Cardiac muscle cell (in vitro differentiated cells and primary cell): ENCODE data around the gene PPP1R10. TPM values are rescaled to one million over a fixed set of nuclear protein-coding genes. Genes with fewer than 3 reads are reported as not detected.
"Not testable (repeated sequence)": the region's sequence is repeated elsewhere in the genome, so short reads cannot be mapped to it uniquely, and the experiment has no call there.

Experiments
- DNase-seq, 2 donors: peaks; one replicate each; pipeline versions ENCODE4 v3.0.0 to v3.0.0-alpha.2; 2010 to 2017; ENCODE audit warnings: low read depth in 1 of 2, low spot score in 1 of 2
- H3K27ac ChIP-seq: fragments of 200-600 bp; sonication (generic); 2 replicates; pipeline ENCODE4 v1.5.1; 2016
- H3K27me3 ChIP-seq: fragments of 200-600 bp; sonication (generic); 2 replicates; pipeline ENCODE4 v1.6.0; 2016; ENCODE audit warnings: control low read depth
- H3K36me3 ChIP-seq: fragments of 200-600 bp; sonication (generic); 2 replicates; pipeline ENCODE4 v1.5.1; 2016; ENCODE audit warnings: control low read depth
- H3K4me1 ChIP-seq: fragments of 200-600 bp; sonication (generic); 2 replicates; pipeline ENCODE4 v1.8.1; 2017; ENCODE audit warnings: low read depth, mild to moderate bottlenecking, mixed run types
- H3K4me3 ChIP-seq: fragments of 200-600 bp; sonication (generic); 2 replicates; pipeline ENCODE4 v1.5.1; 2016; ENCODE audit warnings: mild to moderate bottlenecking
- H3K9me3 ChIP-seq: fragments of 200-600 bp; sonication (generic); 2 replicates; pipeline ENCODE4 v1.5.1; 2017; ENCODE audit warnings: low read depth, mild to moderate bottlenecking, control low read depth
- CTCF ChIP-seq: IDR thresholded peaks from 2 replicates; pipeline ENCODE4 v1.5.1; 2012; ENCODE audit warnings: low read depth, mild to moderate bottlenecking, low read length
- polyA plus RNA-seq: library from polyadenylated mRNA; unstranded; fragments of >200 nt; fragmentation: Nextera tagmentation; extraction: Ambion mirVana; gene quantifications from 2 replicates; pipeline ENCODE4 v1.2.1, GENCODE V29; 2016
- total RNA-seq: library from RNA; depleted of rRNA; stranded (reverse); fragments of >200 nt; gene quantifications from 2 replicates; pipeline ENCODE4 v1.2.3, GENCODE V29; 2016

The PPP1R10 gene
- total and polyA plus RNA-seq, 2 experiments from 2014 or later, result 42.4 to 65.6 TPM

DNA sequence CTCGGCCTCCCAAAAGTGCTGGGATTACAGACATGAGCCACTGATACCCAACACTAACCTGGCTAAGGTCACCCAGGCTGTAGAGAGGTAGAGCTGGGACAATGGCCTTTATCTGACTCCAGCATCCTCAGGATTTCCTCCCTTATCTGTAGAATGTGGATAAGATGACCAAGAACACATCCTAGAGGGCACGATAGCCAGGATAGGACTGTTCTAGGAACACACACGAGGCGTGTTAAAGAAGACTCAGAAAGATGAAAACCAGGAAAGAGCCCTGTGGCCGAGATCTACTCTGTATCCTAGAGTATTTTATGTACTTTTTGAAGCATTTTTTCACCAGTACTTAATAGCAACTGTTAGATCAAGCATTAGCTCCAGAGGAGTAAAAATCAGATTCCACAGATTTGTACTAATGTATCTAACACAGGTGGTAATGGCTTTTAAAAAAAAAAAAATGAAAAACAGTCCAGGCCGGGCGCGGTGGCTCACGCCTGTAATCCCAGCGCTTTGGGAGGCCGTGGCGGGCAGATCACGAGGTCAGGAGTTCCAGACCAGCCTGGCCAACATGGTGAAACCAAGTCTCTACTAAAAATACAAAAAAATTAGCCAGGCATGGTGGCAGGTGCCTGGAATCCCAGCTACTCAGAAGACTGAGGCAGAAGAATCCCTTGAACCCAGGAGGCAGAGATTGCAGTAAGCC lies 17.3 kb downstream of the PPP1R10 start:
- DNase-seq, result no peak
- peak overlapping the region; percentile 59 for H3K27ac ChIP-seq

GRCh38 chr6:30598912-30599624 lies 18.0 kb downstream of the PPP1R10 start:
- Histone ChIP-seq H3K4me1 (no peaks in the 10 kb centered on the region), H3K9me3 (no peaks in the 10 kb centered on the region), H3K36me3 (peaks cover 34% of the 10 kb centered on the region), H3K27ac (peak overlapping the region; percentile 62), H3K27me3 (no peaks in the 10 kb centered on the region), H3K4me3 (no peak overlapping the region)
- DNase-seq, result no peak
- TF ChIP-seq CTCF, result no peak

More for the DNA sequence above, 17.3 kb downstream of the PPP1R10 start:
- H3K9me3 ChIP-seq, result no peaks in the 10 kb centered on the region
- no peaks in the 10 kb centered on the region for H3K27me3 ChIP-seq
- H3K4me3 ChIP-seq, result no peak overlapping the region
- TF ChIP-seq CTCF, result no peak
- H3K36me3 ChIP-seq, result peaks cover 38% of the 10 kb centered on the region
- H3K4me1 ChIP-seq, result no peaks in the 10 kb centered on the region

DNA sequence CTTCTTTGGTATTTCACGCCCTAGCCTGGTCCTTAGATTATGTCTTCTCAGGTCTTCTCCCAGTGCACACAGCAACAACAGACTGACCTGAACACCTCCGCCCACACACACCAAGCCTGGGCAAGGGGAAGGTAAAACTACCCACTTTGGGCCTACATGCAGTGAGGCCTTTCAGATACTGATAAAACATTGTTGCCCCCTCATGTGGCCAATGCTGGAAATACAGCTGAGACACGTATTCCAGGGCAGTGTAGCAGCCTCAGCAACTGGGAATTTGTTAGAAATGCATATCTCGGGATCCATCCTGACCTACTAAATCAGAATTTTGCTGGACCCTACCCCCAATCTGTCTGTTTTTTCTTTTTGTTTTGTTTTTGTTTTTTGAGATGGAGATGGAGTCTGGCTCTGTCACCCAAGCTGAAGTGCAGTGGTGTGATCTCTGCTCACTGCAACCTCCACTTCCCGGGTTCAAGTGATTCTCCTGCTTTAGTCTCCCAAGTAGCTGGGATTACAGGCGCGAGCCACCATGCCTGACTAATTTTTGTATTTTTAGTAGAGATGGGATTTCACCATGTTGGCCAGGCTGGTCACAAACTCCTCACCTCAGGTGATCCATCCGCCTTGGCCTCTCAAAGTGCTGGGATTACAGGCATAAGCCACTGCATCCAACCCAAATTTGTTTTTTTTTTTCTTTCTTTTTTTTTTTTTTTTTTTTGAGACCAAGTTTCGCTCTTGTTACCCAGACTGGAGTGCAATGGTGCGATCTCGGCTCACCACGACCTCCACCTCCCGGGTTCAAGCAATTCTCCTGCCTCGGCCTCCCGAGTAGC lies 19.5 kb downstream of the PPP1R10 start:
- Histone ChIP-seq H3K27ac (peak overlapping the region; percentile 12), H3K36me3 (peaks cover 19% of the 10 kb centered on the region)
- H3K9me3 ChIP-seq, H3K4me1 ChIP-seq, H3K4me3 ChIP-seq, H3K27me3 ChIP-seq: not testable (repeated sequence)
- peak; percentile 78 for TF ChIP-seq CTCF
- DNase-seq, result peak; percentile 80 to 86

DNA sequence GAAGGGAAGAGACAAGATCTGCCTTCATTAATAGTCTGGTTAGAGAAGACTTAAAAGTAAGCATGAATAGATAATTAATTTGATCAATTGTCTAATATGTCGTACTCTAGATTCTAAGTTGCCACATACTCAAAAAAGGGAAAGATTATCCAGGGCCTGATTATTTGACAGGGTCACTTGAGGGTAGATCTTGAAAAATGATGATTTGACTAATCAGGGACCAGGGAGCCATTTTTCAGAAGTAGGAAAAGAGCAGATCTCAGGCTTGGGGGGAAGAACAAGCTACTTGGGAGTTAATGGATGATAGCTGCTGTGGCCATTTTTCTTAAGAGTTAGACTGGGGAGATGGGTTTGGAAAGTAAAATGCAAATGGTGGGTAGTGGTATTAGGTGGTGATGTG lies 24.8 kb downstream of the PPP1R10 start:
- Histone ChIP-seq H3K9me3 (no peaks in the 10 kb centered on the region), H3K27ac (no peak overlapping the region), H3K36me3 (peaks cover 23% of the 10 kb centered on the region), H3K4me1 (no peaks in the 10 kb centered on the region), H3K4me3 (no peak overlapping the region), H3K27me3 (no peaks in the 10 kb centered on the region)
- no peak for TF ChIP-seq CTCF
- DNase-seq, result no peak

DNA sequence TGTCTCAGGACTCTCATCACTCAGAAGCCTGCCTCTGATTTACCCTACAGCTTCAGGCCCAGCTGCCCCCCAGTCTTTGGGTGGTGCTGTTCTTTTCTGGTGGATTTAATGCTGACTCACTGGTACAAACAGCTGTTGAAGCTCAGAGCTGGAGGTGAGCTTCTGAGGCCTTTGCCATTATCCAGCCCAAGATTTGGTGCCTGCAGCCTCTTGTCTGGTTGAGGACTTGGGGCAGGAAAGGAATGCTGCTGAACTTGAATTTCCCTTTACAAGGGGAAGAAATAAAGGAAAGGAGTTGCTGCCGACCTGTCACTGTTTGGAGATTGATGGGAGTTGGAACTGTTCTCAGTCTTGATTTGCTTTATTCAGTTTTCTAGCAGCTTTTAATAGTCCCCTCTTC lies 26.0 kb downstream of the PPP1R10 start:
- Histone ChIP-seq H3K36me3 (peaks cover 32% of the 10 kb centered on the region), H3K4me3 (no peak overlapping the region), H3K27me3 (no peaks in the 10 kb centered on the region), H3K4me1 (no peaks in the 10 kb centered on the region), H3K9me3 (no peaks in the 10 kb centered on the region), H3K27ac (peak overlapping the region; percentile 30)
- peak in 1 of 2 donors; percentile 57 for DNase-seq
- no peak for TF ChIP-seq CTCF
